ENCODE data around the gene IMPDH1.
"Not testable (repeated sequence)": the region's sequence is repeated elsewhere in the genome, so short reads cannot be mapped to it uniquely, and the experiment has no call there.

IMPDH1 gene

GRCh38 chr7:128409596-128410450 lies at the start of gene IMPDH1:
IMPDH1 (minus strand) TSS chr7:128409982; CDS start chr7:128409901, 81 bp downstream.
- no peak for DNase-seq

GRCh38 chr7:128459394-128459878 lies 49.7 kb upstream of the IMPDH1 start:
- DNase-seq, result no peak

- no peak for DNase-seq
These were observed 49.2 kb upstream of the IMPDH1 start for GRCh38 chr7:128458956-128459355.

GRCh38 chr7:128457385-128457784 lies 47.6 kb upstream of the IMPDH1 start:
- DNase-seq, result not testable (repeated sequence)

- DNase-seq, result no peak
These were observed 46.5 kb upstream of the IMPDH1 start for GRCh38 chr7:128456255-128456725.

GRCh38 chr7:128455543-128456254 lies 45.9 kb upstream of the IMPDH1 start, which contains the start of gene HILPDA:
HILPDA (plus strand) TSS chr7:128455878; CDS start chr7:128457269, 1,391 bp downstream.
- DNase-seq, result peak; percentile 16

GRCh38 chr7:128454808-128455542 lies 45.2 kb upstream of the IMPDH1 start:
- no peak for DNase-seq

GRCh38 chr7:128453836-128454804 lies 44.3 kb upstream of the IMPDH1 start:
- DNase-seq, result no peak

- no peak for DNase-seq
These were observed 42.8 kb upstream of the IMPDH1 start for GRCh38 chr7:128452552-128452951.

- no peak for DNase-seq
These were observed 41.1 kb upstream of the IMPDH1 start for GRCh38 chr7:128450913-128451312.

GRCh38 chr7:128450409-128450808 lies 40.6 kb upstream of the IMPDH1 start:
- no peak for DNase-seq

- no peak for DNase-seq
These were observed 39.0 kb upstream of the IMPDH1 start for GRCh38 chr7:128448751-128449302.

- no peak for DNase-seq
These were observed 38.3 kb upstream of the IMPDH1 start for GRCh38 chr7:128447941-128448564.

- DNase-seq, result no peak
These were observed 36.5 kb upstream of the IMPDH1 start for GRCh38 chr7:128446306-128446705.

- DNase-seq, result no peak
These were observed 34.2 kb upstream of the IMPDH1 start for GRCh38 chr7:128443831-128444600.

GRCh38 chr7:128442356-128442755 lies 32.6 kb upstream of the IMPDH1 start:
- no peak for DNase-seq

- no peak for DNase-seq
These were observed 27.9 kb upstream of the IMPDH1 start for GRCh38 chr7:128437426-128438332.

GRCh38 chr7:128435327-128435686 lies 25.5 kb upstream of the IMPDH1 start:
- DNase-seq, result no peak
